Keratinocyte (primary cell): Measurements from ENCODE around the gene SMYD3.

Experiments
- EZH2 ChIP-seq: IDR thresholded peaks from one replicate; pipeline ENCODE4 v1.6.1; 2012; ENCODE audit warnings: inconsistent platforms, mild to moderate bottlenecking, low read length, moderate library complexity
- TF ChIP-seq, protein P1 (sequence below), 3 experiments: IDR thresholded peaks in 1 of 3; conservative IDR thresholded peaks in 1 of 3; optimal IDR thresholded peaks in 1 of 3; 2 replicates in 2 of 3; 3 replicates in 1 of 3; pipeline versions ENCODE3 to v1.5.1; 2011; ENCODE audit warnings: low read length in 3 of 3, mild to moderate bottlenecking in 3 of 3, moderate library complexity in 2 of 3, control low read depth in 1 of 3, inconsistent platforms in 1 of 3; ENCODE audit not compliant: insufficient read depth in 2 of 3; ENCODE audit errors: extremely low read depth in 1 of 3

DNA sequence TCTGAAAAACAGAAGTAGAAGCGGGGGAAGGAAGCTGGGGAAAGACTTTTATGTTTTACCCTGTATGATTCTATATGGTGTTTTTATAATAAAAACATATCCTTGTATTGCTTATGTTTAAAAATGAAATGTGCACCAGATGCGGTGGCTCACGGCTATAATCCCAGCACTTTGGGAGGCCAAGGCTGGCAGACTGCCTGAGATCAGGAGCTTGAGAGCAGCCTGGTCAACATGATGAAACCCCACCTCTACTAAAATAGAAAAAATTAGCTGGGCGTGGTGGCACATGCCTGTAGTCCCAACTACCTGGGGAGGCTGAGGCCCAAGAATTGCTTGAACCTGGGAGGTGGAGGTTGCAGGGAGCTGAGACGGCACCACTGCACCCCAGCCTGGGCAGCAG lies 155.4 kb downstream of the SMYD3 start:
- TF ChIP-seq, protein P1, sequence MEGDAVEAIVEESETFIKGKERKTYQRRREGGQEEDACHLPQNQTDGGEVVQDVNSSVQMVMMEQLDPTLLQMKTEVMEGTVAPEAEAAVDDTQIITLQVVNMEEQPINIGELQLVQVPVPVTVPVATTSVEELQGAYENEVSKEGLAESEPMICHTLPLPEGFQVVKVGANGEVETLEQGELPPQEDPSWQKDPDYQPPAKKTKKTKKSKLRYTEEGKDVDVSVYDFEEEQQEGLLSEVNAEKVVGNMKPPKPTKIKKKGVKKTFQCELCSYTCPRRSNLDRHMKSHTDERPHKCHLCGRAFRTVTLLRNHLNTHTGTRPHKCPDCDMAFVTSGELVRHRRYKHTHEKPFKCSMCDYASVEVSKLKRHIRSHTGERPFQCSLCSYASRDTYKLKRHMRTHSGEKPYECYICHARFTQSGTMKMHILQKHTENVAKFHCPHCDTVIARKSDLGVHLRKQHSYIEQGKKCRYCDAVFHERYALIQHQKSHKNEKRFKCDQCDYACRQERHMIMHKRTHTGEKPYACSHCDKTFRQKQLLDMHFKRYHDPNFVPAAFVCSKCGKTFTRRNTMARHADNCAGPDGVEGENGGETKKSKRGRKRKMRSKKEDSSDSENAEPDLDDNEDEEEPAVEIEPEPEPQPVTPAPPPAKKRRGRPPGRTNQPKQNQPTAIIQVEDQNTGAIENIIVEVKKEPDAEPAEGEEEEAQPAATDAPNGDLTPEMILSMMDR (optimal IDR thresholded peaks at IDR 0.05 in 1 of 3, IDR thresholded peaks at IDR 0.05 in 1 of 3, conservative IDR thresholded peaks at IDR 0.05 in 1 of 3; ENCODE audit: extremely low read depth in 1 of 3, insufficient read depth in 2 of 3, low read length in 3 of 3), result no peak
- no peak for TF ChIP-seq EZH2
